ENCODE measurements around the gene DAZL.
A peak's percentile ranks its signal among the peaks of the same experiment; 100 is the strongest.

The DAZL gene

DNA sequence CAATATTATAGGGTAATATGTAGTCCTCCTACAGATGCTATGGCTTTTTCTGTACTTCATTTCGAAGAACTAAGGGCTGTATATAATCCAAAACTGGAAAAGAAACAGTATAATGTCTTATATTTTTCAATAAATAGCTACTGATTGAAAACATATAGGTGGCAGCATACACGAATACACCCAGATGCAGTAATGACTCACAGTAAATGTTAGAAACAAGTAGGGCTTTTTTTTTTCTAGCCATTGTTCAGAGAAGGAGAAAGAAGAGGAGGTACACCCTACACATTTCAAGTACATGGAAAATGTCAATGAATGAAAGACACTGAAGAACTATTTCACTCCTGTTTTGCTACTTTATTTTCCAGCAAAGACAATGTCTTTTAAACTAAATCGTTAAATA lies 9.4 kb downstream of the DAZL start:
- DNase-seq (ENCODE audit: low read depth), result no peak

DNA sequence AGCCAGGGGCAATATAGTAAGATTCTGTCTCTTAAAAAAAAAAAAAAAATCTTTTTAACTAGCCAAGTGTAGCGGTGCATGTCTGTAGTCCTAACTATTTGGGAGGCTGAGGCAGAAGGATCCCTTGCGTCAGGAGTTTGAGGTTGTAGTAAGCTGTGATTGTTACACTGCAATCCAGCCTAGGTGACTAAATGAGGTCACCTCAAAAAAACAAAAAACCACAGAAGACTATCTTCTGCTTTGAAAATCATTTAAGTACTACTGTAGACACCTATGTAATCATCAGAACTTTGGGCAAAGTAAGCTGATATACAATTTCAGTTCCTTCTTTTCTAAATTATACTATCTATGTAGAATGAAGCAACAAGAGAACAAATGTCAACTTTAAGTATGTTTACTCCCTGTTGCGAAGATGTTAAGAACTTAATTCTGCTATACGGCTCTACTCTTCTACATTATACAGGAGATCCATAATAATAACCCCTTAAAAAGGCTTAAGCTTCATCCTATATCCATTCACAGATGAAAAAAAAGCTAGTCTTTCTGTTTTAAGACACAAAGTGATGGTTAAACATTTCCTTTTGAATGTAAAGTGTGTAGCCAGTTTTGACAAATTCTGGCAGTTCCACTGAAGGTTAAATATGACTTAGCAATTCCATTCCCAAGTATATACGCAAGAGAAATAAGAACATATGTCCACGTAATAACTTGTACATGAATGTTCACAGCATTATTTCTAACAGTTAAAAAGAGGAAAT lies 15.2 kb downstream of the DAZL start:
- no peak for DNase-seq (ENCODE audit: low read depth)

GRCh38 chr3:16589120-16589519 lies 16.1 kb downstream of the DAZL start:
- DNase-seq (ENCODE audit: low read depth), result no peak

DNA sequence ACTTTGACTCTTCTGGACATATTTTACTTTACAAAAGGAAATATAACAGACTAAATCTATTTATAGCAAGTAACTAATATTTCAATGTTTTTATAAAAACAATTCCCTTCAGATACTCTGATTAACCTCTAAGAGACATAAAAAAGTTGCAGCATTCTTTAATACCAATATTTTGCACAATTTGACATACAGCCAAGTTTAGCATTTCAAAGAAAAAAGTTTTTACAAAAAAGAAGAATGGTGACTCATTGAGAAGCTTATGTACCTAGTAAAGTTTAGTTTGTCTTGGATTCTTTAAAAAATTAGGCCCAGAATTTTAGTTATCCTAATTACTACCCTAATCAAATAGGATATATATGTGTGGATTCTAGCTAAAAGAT lies 17.6 kb downstream of the DAZL start:
- no peak for DNase-seq (ENCODE audit: low read depth)

- DNase-seq (ENCODE audit: low read depth), result no peak
Measured at GRCh38 chr3:16587047-16587680, 18.1 kb downstream of the DAZL start.

DNA sequence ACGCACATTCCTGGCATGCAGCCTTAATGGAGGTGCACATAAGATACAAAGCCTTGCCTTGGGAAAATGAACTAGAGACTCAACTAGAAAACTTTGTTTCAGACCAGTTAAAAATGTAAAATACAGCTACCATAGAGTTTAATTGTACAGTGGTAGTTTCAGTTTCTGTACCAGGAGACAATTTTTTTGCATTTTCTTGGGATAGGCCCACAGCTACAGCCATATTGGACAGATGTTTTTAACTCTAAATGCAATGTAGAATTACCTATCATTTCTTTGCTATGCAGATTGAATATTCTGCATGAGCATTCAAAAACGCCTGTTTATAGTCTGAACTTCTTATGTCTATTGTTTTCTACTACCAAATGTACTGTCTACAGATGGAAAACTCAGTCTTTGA lies 20.3 kb downstream of the DAZL start:
- no peak for DNase-seq (ENCODE audit: low read depth)

DNA sequence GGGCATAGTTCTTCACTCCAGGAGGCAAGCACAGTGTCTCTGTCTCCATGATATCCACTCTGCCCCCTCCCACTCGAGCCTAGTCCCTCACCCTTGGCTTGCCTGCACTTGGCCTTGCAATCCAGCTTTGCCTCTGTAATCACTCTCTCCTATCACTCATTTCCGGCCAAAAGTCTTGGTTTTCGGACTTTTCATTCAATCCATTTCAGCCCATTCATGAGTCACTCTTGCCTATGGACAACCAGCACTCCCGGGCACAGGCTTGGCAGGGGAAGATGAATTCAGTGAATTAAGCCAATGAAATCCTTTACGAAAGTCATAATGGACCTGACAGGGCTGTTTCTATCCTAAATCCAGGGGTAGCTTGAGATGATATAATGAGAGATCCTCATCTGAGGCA lies 21.7 kb downstream of the DAZL start:
- DNase-seq (ENCODE audit: low read depth), result no peak

- DNase-seq (ENCODE audit: low read depth), result no peak
Measured at GRCh38 chr3:16570113-16570512, 35.1 kb downstream of the DAZL start.

GRCh38 chr3:16568532-16568931 lies 36.7 kb downstream of the DAZL start:
- DNase-seq (ENCODE audit: low read depth), result no peak

DNA sequence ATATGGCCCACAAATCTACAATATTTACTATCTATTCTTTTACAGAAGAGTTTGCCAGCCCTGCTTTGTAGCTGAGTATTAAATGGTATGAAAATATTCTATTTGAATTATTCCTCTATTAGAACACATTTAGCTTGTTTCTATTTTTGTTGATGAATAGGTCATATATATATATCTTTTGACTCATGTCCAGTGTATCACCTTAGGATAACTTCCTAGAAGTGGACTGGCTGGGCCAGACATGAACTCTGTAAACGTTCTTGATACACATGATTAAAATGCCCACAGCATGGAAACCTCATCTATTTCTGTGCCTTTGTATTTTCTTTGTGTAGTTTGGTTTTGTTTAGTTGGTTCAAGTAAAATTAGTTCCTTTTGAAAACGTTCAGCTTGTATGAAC lies 37.1 kb downstream of the DAZL start:
- no peak for DNase-seq (ENCODE audit: low read depth)

DNA sequence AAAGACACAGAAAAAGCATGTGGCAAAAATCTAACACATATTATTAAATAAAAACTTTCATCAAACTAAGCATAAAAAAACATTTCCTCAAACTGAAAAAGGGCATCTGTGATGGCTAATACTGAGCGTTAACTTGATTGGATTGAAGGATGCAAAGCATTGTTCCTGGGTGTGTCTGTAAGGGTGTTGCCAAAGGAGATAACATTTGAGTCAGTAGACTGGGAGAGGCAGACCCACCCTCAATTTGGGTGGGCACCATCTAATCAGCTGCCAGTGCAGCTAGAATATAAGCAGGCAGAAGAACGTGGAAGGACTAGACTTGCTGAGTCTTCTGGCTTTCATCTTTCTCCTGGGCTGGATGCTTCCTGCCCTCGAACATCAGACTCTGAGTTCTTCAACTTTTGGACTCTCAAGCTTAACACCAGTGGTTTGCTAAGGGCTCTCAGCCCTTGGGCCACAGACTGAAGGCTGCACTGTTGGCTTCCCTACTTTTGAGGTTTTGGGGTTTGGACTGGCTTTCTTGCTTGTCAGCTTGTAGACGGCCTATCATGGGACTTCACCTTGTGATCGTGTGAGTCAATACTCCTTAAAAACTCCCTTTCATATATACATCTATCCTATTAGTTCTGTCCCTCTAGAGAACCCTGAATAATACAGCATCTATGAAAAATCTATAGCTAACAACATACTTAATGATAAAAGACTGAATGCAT lies 45.4 kb downstream of the DAZL start:
- no peak for DNase-seq (ENCODE audit: low read depth)

- no peak for DNase-seq (ENCODE audit: low read depth)
Measured at GRCh38 chr3:16554126-16554525, 51.1 kb downstream of the DAZL start.

- DNase-seq (ENCODE audit: low read depth), result no peak
Measured at GRCh38 chr3:16552757-16553156, 52.5 kb downstream of the DAZL start.

DNA sequence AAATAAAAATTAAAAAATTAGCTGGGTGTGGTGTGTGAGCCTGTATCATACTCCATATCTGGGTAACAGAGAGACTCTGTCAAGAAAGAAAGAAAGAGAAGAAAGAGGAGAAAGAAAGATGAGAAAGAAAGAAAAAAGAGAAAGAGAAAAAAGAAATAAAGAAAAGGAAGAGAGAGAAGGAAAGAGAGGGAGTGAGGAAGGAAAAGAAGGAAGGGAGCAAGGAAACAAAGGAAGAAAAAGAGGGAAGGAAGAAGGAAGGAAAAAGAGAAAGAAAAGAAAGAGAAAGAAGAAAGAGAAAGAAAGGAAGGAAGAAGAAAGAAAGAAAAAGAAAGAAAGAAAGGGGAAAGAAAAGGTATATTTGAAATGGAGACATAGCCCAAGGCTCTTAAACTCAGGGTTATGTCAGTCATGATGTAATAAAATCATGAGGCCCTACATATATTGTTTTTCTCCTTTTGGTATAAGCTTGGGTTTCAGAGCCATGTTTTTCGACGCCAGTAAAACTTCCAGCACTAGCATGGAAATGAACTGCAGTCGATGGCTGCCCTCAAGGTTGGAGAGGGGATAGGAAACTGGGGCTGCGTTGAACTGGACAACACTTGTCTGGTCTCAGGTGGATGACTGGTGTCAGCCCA lies 53.8 kb downstream of the DAZL start:
- no peak for DNase-seq (ENCODE audit: low read depth)

DNA sequence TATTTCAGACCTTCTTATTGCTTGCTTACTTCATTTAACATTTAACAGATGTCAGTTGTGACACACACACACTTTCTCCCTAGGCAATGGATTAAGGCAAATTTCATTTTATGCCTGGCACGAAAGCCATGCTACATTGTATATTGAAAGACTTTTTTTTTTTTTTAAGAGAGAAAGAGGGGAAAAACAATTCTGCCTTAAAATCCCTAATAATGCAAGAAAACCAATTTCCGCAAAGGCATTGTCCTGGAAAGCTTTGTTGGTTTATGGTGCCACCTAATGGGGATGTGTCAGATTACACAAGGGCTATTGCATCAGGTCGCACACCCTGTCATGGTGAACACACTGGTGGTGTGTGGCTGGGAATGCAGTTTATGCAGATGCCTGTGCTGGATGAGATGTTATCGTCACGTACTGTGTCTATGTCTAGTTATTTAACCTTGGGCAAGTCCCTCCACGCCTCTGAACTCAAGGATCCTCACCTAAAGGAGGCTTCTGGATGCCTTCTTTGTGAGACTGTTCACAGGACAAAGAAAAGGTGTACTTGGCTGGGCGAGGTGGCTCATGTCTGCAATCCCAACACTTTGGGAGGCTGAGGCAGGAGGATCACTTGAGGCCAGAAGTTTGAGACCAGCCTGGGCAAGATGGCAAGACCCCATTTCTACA lies 54.4 kb downstream of the DAZL start:
- DNase-seq (ENCODE audit: low read depth), result peak; percentile 81

GRCh38 chr3:16550305-16550675 lies 54.9 kb downstream of the DAZL start:
- no peak for DNase-seq (ENCODE audit: low read depth)

DNA sequence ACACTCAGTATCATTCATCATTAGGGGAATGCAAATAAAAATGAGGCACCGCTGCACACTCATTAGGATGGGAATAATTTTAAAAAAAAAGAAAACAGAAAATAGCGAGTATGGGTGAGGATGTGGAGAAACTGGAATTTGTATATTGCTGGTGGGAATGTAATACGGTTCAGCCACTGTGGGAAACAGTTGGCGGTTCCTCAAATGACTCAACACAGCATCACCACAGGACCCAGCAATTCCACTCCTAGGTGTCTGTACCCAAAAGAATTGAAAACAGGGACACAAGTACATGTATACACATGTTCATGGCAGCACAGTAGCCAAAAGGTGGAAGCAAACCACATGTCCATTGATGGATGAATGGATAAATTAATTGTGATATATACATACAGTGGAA lies 56.5 kb downstream of the DAZL start:
- no peak for DNase-seq (ENCODE audit: low read depth)

GRCh38 chr3:16547561-16548357 lies 57.5 kb downstream of the DAZL start:
- no peak for DNase-seq (ENCODE audit: low read depth)

GRCh38 chr3:16546186-16547010 lies 58.8 kb downstream of the DAZL start:
- DNase-seq (ENCODE audit: low read depth), result peak; percentile 60

GRCh38 chr3:16545413-16546185 lies 59.6 kb downstream of the DAZL start:
- DNase-seq (ENCODE audit: low read depth), result no peak
